ENCODE data around the gene RPN1.

- no peak for TF ChIP-seq CTCF (IDR thresholded peaks at IDR 0.05)
- TF ChIP-seq POLR2A (IDR thresholded peaks at IDR 0.05): no peak
Observed at GRCh38 chr3:128587391-128587790, 63.2 kb downstream of the RPN1 start.
